Panc1 (cell line): ENCODE data around the gene TBC1D32. TPM values are rescaled to one million over a fixed set of nuclear protein-coding genes. Genes with fewer than 3 reads are reported as not detected.

Experiments used
- ATAC-seq: fragments of 200-7000 bp; cut with Tn5 transposase; 2 replicates; pipeline ENCODE4 v1.9.1; 2020; ENCODE audit warnings: mild to moderate bottlenecking, moderate library complexity
- BruUV-seq: library from RNA; stranded (reverse); fragments of 400-500 nt; replicated peaks from 2 replicates; lab custom pipeline; 2021; lab: Mats Ljungman, UMichigan
- CTCF ChIA-PET: fragments of 300-600 bp; sonication (Branson Sonifier 250); formaldehyde crosslinking; loops from one replicate; lab custom pipeline; 2022; ENCODE audit warnings: antibody characterized with exemption; lab: Charles Lee
- POLR2A ChIA-PET: fragments of 300-600 bp; sonication (Branson Sonifier 250); formaldehyde crosslinking; loops from one replicate; lab custom pipeline; 2022; ENCODE audit warnings: antibody characterized with exemption; lab: Charles Lee
- DNase-seq: peaks from one replicate; pipeline ENCODE4 v3.0.0-alpha.2; 2010; ENCODE audit warnings: low read depth, low spot score
- H3K27ac ChIP-seq: 2 replicates; pipeline ENCODE4 v1.5.1; 2011; ENCODE audit warnings: mild to moderate bottlenecking, low read length, inconsistent platforms
- H3K27me3 ChIP-seq: fragments of 200-500 bp; sonication (Bioruptor generic); 2 replicates; pipeline ENCODE4 v1.6.0; 2014; ENCODE audit warnings: low read length, inconsistent platforms; ENCODE audit not compliant: control insufficient read depth, insufficient read depth
- H3K36me3 ChIP-seq: fragments of 200-500 bp; sonication (Bioruptor generic); 2 replicates; pipeline ENCODE4 v1.5.1; 2014; ENCODE audit warnings: inconsistent platforms, mild to moderate bottlenecking, low read length, moderate library complexity; ENCODE audit not compliant: control insufficient read depth, insufficient read depth
- H3K4me1 ChIP-seq: 2 replicates; pipeline ENCODE4 v1.5.1; 2011; ENCODE audit warnings: inconsistent platforms, mild to moderate bottlenecking, low read length, moderate library complexity; ENCODE audit not compliant: control insufficient read depth, insufficient read depth
- H3K4me3 ChIP-seq, 2 experiments: 2 replicates each; pipeline ENCODE4 v1.5.1; 2011 to 2012; ENCODE audit warnings: low read depth in 2 of 2, low read length in 2 of 2, mild to moderate bottlenecking in 2 of 2, inconsistent platforms in 1 of 2, moderate library complexity in 1 of 2
- H3K9me3 ChIP-seq: fragments of 200-500 bp; sonication (Bioruptor generic); 2 replicates; pipeline ENCODE4 v1.5.1; 2014; ENCODE audit warnings: low read depth, mild to moderate bottlenecking, inconsistent platforms, low read length, moderate library complexity; ENCODE audit not compliant: control insufficient read depth, insufficient read depth
- POLR2AphosphoS5 ChIP-seq: IDR thresholded peaks from 2 replicates; pipeline ENCODE4 v1.6.1; 2012; ENCODE audit warnings: mild to moderate bottlenecking, low read depth, low read length, moderate library complexity
- SIN3A ChIP-seq: IDR thresholded peaks from 2 replicates; pipeline ENCODE4 v1.6.1; 2012; ENCODE audit warnings: low read depth, mild to moderate bottlenecking, low read length, moderate library complexity, borderline replicate concordance; ENCODE audit not compliant: insufficient read depth
- TCF7L2 ChIP-seq: IDR thresholded peaks from 2 replicates; pipeline ENCODE4 v1.6.1; 2011; ENCODE audit warnings: mild to moderate bottlenecking, low read depth, low read length, inconsistent platforms
- in situ Hi-C: cut with HindIII; loops from 2 replicates; pipeline ENCODE4 v1.10.0; 2016; ENCODE audit warnings: low sequenced_read_pairs, low pct_unique_long_range_greater_than_20kb
- intact Hi-C: fragments of 100-400 bp; cut with micrococcal nuclease; formaldehyde crosslinking; loops from one replicate; pipeline ENCODE4 v1.10.0; 2022; ENCODE audit not compliant: unreplicated experiment
- total RNA-seq: library from RNA; stranded (reverse); gene quantifications from one replicate; pipeline ENCODE4 v1.2.1, GENCODE V29; 2021; ENCODE audit not compliant: unreplicated experiment
- TF ChIP-seq, protein P1 (sequence below): fragments of 450-650 bp; IDR thresholded peaks from 2 replicates; pipeline ENCODE4 v1.5.1; 2017; ENCODE audit warnings: mild to moderate bottlenecking
- TF ChIP-seq, protein P2 (sequence below), 2 experiments: IDR thresholded peaks; 2 replicates each; pipeline ENCODE4 v1.6.1; 2011 to 2012; ENCODE audit warnings: low read depth in 2 of 2, control low read depth in 1 of 2, low read length in 1 of 2, mild to moderate bottlenecking in 1 of 2, moderate library complexity in 1 of 2; ENCODE audit not compliant: insufficient read depth in 1 of 2

Gene TBC1D32
- total RNA-seq, 1 experiment from 2014 or later, result 15.8 TPM

DNA sequence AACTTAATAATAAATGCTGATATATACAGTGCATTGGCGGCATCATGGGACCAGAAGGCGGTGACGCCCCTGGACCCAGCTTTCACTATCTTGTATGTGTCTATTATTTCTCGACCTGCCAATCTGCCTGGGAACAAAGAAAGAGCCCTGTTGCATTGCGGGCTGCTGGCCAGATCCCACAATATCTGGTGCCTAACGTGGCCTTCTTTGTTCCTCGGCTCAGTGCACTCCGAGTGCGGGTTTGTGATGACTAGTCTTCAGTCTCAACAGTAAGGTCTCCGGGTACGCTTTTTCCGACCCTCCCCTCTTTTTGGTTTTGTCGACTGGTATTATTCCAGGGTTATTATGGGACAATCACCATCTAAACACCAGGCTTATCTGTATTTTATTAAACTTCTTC lies 291.5 kb downstream of the TBC1D32 start:
- no peaks in the 10 kb centered on the region for H3K4me1 ChIP-seq
- BruUV-seq, result no TSS peak
- in situ Hi-C loops, result no loop called here
- no peak for TF ChIP-seq POLR2AphosphoS5
- no peak for TF ChIP-seq SIN3A
- TF ChIP-seq, protein P1, sequence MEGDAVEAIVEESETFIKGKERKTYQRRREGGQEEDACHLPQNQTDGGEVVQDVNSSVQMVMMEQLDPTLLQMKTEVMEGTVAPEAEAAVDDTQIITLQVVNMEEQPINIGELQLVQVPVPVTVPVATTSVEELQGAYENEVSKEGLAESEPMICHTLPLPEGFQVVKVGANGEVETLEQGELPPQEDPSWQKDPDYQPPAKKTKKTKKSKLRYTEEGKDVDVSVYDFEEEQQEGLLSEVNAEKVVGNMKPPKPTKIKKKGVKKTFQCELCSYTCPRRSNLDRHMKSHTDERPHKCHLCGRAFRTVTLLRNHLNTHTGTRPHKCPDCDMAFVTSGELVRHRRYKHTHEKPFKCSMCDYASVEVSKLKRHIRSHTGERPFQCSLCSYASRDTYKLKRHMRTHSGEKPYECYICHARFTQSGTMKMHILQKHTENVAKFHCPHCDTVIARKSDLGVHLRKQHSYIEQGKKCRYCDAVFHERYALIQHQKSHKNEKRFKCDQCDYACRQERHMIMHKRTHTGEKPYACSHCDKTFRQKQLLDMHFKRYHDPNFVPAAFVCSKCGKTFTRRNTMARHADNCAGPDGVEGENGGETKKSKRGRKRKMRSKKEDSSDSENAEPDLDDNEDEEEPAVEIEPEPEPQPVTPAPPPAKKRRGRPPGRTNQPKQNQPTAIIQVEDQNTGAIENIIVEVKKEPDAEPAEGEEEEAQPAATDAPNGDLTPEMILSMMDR, result no peak
- TF ChIP-seq TCF7L2, result no peak
- TF ChIP-seq, protein P2, sequence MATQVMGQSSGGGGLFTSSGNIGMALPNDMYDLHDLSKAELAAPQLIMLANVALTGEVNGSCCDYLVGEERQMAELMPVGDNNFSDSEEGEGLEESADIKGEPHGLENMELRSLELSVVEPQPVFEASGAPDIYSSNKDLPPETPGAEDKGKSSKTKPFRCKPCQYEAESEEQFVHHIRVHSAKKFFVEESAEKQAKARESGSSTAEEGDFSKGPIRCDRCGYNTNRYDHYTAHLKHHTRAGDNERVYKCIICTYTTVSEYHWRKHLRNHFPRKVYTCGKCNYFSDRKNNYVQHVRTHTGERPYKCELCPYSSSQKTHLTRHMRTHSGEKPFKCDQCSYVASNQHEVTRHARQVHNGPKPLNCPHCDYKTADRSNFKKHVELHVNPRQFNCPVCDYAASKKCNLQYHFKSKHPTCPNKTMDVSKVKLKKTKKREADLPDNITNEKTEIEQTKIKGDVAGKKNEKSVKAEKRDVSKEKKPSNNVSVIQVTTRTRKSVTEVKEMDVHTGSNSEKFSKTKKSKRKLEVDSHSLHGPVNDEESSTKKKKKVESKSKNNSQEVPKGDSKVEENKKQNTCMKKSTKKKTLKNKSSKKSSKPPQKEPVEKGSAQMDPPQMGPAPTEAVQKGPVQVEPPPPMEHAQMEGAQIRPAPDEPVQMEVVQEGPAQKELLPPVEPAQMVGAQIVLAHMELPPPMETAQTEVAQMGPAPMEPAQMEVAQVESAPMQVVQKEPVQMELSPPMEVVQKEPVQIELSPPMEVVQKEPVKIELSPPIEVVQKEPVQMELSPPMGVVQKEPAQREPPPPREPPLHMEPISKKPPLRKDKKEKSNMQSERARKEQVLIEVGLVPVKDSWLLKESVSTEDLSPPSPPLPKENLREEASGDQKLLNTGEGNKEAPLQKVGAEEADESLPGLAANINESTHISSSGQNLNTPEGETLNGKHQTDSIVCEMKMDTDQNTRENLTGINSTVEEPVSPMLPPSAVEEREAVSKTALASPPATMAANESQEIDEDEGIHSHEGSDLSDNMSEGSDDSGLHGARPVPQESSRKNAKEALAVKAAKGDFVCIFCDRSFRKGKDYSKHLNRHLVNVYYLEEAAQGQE (IDR thresholded peaks at IDR 0.05; ENCODE audit: insufficient read depth in 1 of 2, low read depth in 2 of 2, low read length in 1 of 2), result no peak
- 0 out of 2 replicates have a peak, but pooled peaks cover 3% of the 10 kb centered on the region for H3K9me3 ChIP-seq
- H3K27ac ChIP-seq, result no peak overlapping the region
- CTCF ChIA-PET, result no interaction called here
- no peaks in the 10 kb centered on the region for H3K27me3 ChIP-seq
- no peaks in the 10 kb centered on the region for H3K36me3 ChIP-seq
- POLR2A ChIA-PET, result no interaction called here
- intact Hi-C loops, result no loop called here
- no peak for ATAC-seq
- H3K4me3 ChIP-seq, result no peak overlapping the region
- DNase-seq, result no peak

DNA sequence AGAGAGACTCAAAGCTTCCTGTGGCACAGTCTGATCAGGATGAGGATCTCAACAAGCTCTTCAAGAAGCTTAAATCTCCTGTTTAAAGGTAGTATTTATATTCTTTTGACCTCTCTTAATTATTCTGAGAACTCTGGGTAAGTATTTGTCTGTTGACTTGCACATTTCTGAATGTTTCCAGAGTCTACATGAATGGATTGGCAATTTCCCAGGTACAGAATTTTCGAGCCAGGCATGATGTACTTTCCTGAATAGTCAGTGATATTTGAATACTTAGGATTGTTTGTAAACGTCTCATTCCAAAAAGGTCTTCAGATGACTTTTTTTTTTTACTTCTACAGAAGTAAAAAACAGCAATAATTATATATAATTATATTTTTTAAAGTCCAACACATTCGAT lies 293.4 kb downstream of the TBC1D32 start:
- H3K4me1 ChIP-seq, result no peaks in the 10 kb centered on the region
- H3K27me3 ChIP-seq, result no peaks in the 10 kb centered on the region
- no peaks in the 10 kb centered on the region for H3K36me3 ChIP-seq
- DNase-seq (no peak), ATAC-seq (no peak)
- ChIA-PET POLR2A (no interaction called here), CTCF (no interaction called here)
- H3K27ac ChIP-seq, result no peak overlapping the region
- H3K4me3 ChIP-seq, result no peak overlapping the region
- in situ Hi-C loops, result no loop called here
- H3K9me3 ChIP-seq, result 0 out of 2 replicates have a peak, but pooled peaks cover 3% of the 10 kb centered on the region
- intact Hi-C loops, result no loop called here
- BruUV-seq, result no TSS peak
- TF ChIP-seq SIN3A (no peak), TCF7L2 (no peak), POLR2AphosphoS5 (no peak)
- TF ChIP-seq, protein P2 (IDR thresholded peaks at IDR 0.05; ENCODE audit: insufficient read depth in 1 of 2, low read depth in 2 of 2, low read length in 1 of 2), result no peak
- TF ChIP-seq, protein P1, result no peak
